Body of pancreas (tissue), 4 donors: Measurements from ENCODE around the gene NT5C3B. TPM values are rescaled to one million over a fixed set of nuclear protein-coding genes. Genes with fewer than 3 reads are reported as not detected.
A peak's percentile ranks its signal among the peaks of the same experiment; 100 is the strongest.
"Not testable (repeated sequence)": the region's sequence is repeated elsewhere in the genome, so short reads cannot be mapped to it uniquely, and the experiment has no call there.

Experiments
- ATAC-seq: fragments of 150-250 bp; one replicate; pipeline ENCODE4 v1.9.1; 2016
- DNase-seq, 4 donors: peaks; one replicate each; pipeline ENCODE4 v3.0.0-alpha.2; 2019
- H3K27ac ChIP-seq, 4 donors: fragments of 200-600 bp; sonication (generic); 1 replicate in 3 of 4; 2 replicates in 1 of 4; pipeline versions ENCODE4 v1.5.1 to v1.6.1; 2016 to 2019; ENCODE audit warnings: mild to moderate bottlenecking in 1 of 4, mixed read lengths in 1 of 4, moderate library complexity in 1 of 4
- H3K27me3 ChIP-seq, 2 donors: fragments of 200-600 bp; sonication (generic); one replicate each; pipeline ENCODE4 v1.6.0; 2016; ENCODE audit warnings: mild to moderate bottlenecking in 1 of 2
- H3K36me3 ChIP-seq, 2 donors: fragments of 200-600 bp; sonication (generic); replicated peaks in 1 of 2; 2 replicates each; pipeline ENCODE4 v1.5.1; 2016; ENCODE audit warnings: low read depth in 2 of 2; ENCODE audit not compliant: insufficient read depth in 1 of 2
- H3K4me1 ChIP-seq: fragments of 200-600 bp; sonication (generic); one replicate; pipeline ENCODE4 v1.6.0; 2016
- H3K4me3 ChIP-seq, 2 donors: fragments of 200-600 bp; sonication (generic); 1 replicate in 1 of 2; 2 replicates in 1 of 2; pipeline ENCODE4 v1.5.1; 2016 to 2019
- H3K9me3 ChIP-seq, 3 donors: fragments of 200-600 bp; sonication (generic); 1 replicate in 2 of 3; 2 replicates in 1 of 3; pipeline ENCODE4 v1.5.1; 2016
- CTCF ChIP-seq, 7 experiments: fragments of 450-650 bp in 4 of 7; fragments of 200-600 bp in 3 of 7; sonication (generic) in 3 of 7; IDR thresholded peaks; one replicate each; pipeline ENCODE4 v1.5.1; 2016 to 2019; ENCODE audit warnings: antibody characterized with exemption in 7 of 7
- POLR2A ChIP-seq, 3 donors: fragments of 450-650 bp; IDR thresholded peaks; one replicate each; pipeline ENCODE4 v1.6.1; 2016; ENCODE audit warnings: antibody characterized with exemption in 3 of 3, mild to moderate bottlenecking in 2 of 3
- WGBS, 2 donors: methylation state at CpG; one replicate each; pipeline ENCODE4 v1.1.5; 2017; 5-methylcytosine and 5-hydroxymethylcytosine counted together
- intact Hi-C: fragments of 100-400 bp; cut with DNase I; formaldehyde crosslinking; loops from one replicate; pipeline ENCODE4 v1.15.1; 2023
- total RNA-seq, 2 donors: library from RNA; depleted of rRNA; stranded (reverse); fragments of >200 nt; gene quantifications; one replicate each; pipeline ENCODE4 v1.1.0, GENCODE V29; 2016

NT5C3B gene
- total RNA-seq, 2 donors from 2014 or later, result 43.1 to 46.5 TPM

GRCh38 chr17:41844971-41845370 lies 8.9 kb upstream of the NT5C3B start:
- Histone ChIP-seq H3K4me1 (no peaks in the 10 kb centered on the region), H3K36me3 (no peaks in the 10 kb centered on the region), H3K27me3 (no peaks in the 10 kb centered on the region), H3K9me3 (no peaks in the 10 kb centered on the region), H3K27ac (no peak overlapping the region), H3K4me3 (no peak overlapping the region)
- ATAC-seq, result no peak
- WGBS, 2 donors, result 85 to 88% methylated on average over 6 of the region's 6 CpGs
- DNase-seq, result no peak
- intact Hi-C loops, result no loop called here
- no peak for TF ChIP-seq POLR2A (IDR thresholded peaks at IDR 0.05)
- TF ChIP-seq CTCF (IDR thresholded peaks at IDR 0.05), result no peak

DNA sequence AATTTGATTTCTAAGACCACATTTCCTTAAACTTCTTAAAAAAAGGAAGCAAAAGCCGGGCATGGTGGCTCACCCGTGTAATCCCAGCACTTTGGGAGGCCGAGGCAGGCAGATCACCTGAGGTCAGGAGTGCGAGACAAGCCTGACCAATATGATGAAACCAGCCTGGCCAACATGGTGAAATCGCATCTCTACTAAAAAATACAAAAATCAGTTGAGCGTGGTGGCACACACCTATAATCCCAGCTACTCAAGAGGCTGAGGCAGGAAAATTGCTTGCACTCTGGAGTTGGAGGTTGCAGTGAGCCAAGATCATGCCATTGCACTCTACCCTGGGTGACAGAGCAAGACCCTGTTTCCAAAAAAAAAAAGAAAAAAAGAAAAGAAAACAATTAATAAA lies 4.7 kb upstream of the NT5C3B start:
- H3K36me3 ChIP-seq, DNase-seq, H3K4me3 ChIP-seq, H3K27me3 ChIP-seq, ATAC-seq, H3K27ac ChIP-seq, H3K9me3 ChIP-seq, H3K4me1 ChIP-seq, intact Hi-C loops: not testable (repeated sequence)
- WGBS, 2 donors, result 83 to 90% methylated on average over 6 of the region's 6 CpGs

GRCh38 chr17:41839448-41839847 lies 3.4 kb upstream of the NT5C3B start:
- H3K9me3 ChIP-seq, DNase-seq, ATAC-seq, intact Hi-C loops, H3K27me3 ChIP-seq, H3K36me3 ChIP-seq, H3K4me3 ChIP-seq, H3K27ac ChIP-seq: not testable (repeated sequence)
- peaks cover 18% of the 10 kb centered on the region for H3K4me1 ChIP-seq
- 94 to 97% methylated on average over 2 of the region's 2 CpGs for WGBS, 2 donors

GRCh38 chr17:41837761-41838538 lies 1.9 kb upstream of the NT5C3B start, which contains the start of gene KLHL10:
KLHL10 (plus strand) TSS chr17:41837825; CDS start chr17:41837933, 108 bp downstream.
- Histone ChIP-seq H3K4me1 (peaks cover 18% of the 10 kb centered on the region), H3K36me3 (no peaks in the 10 kb centered on the region), H3K27ac (no peak within 1 kb of the TSS), H3K27me3 (no peaks in the 10 kb centered on the region), H3K4me3 (no peak within 1 kb of the TSS), H3K9me3 (no peaks in the 10 kb centered on the region)
- ATAC-seq (no peak), DNase-seq (no peak)
- intact Hi-C loops, result no loop called here
- 94% methylated on average over 15 of the region's 15 CpGs for WGBS, 2 donors
- TF ChIP-seq POLR2A (IDR thresholded peaks at IDR 0.05), result no peak
- no peak for TF ChIP-seq CTCF (IDR thresholded peaks at IDR 0.05)

DNA sequence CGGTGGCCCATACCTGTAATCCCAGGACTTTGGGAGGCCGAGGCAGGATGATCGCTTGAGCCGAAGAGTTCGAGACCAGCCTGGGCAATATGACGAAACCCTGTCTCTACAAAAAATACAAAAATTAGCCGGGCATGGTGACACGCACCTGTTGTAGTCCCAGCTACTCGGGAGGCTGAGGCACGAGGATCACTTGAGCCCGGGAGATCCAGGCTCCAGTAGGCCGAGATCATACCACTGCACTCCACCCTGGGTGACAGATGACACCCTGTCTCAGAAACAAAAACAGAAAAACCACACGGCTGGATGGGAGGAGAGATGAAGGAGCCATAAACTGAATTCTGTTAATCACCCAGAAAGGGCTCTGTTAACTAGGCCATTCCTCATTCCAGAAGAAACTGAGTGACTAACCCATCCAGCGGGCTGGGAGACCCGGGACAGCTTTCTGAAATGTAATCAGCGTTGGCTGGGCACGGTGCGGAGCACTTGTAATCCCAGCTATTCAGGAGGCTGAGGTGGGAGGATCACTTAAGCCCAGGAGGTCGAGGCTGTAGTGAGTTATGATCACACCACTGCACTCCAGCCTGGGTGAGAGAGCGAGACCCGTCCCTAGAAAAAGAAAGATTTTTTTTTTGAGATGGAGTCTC lies 641 bp upstream of the NT5C3B start:
- Histone ChIP-seq H3K4me1 (peaks cover 18% of the 10 kb centered on the region), H3K36me3 (peaks cover 0 to under 1% of the 10 kb centered on the region in 2 donors), H3K27ac (peak overlapping the region; percentile 34 to 73 (median 68)), H3K4me3 (peak overlapping the region in 1 of 2 donors; percentile 91), H3K9me3 (no peaks in the 10 kb centered on the region), H3K27me3 (no peaks in the 10 kb centered on the region)
- TF ChIP-seq CTCF (IDR thresholded peaks at IDR 0.05) (no peak), POLR2A (IDR thresholded peaks at IDR 0.05) (no peak)
- WGBS, 2 donors, result 35 to 40% methylated on average over 11 to 21 of the region's 21 CpGs
- intact Hi-C loops, result no loop called here
- ATAC-seq, result peak; percentile 7
- no peak for DNase-seq
